ENCODE data around the gene ZMYND8. TPM values are rescaled to one million over a fixed set of nuclear protein-coding genes. Genes with fewer than 3 reads are reported as not detected.
"Not testable (repeated sequence)": the region's sequence is repeated elsewhere in the genome, so short reads cannot be mapped to it uniquely, and the experiment has no call there.

Gene ZMYND8
- total RNA-seq, 1 donor from 2014 or later = 19.2 TPM

- Histone ChIP-seq H3K36me3 (ENCODE audit: control insufficient read depth, insufficient read depth, low read length) (peaks cover 2% of the 10 kb centered on the region), H3K27me3 (ENCODE audit: control insufficient read depth, insufficient read depth, low read length) (no peaks in the 10 kb centered on the region)
Observed at GRCh38 chr20:47267621-47268020, 88.9 kb downstream of the ZMYND8 start.

DNA sequence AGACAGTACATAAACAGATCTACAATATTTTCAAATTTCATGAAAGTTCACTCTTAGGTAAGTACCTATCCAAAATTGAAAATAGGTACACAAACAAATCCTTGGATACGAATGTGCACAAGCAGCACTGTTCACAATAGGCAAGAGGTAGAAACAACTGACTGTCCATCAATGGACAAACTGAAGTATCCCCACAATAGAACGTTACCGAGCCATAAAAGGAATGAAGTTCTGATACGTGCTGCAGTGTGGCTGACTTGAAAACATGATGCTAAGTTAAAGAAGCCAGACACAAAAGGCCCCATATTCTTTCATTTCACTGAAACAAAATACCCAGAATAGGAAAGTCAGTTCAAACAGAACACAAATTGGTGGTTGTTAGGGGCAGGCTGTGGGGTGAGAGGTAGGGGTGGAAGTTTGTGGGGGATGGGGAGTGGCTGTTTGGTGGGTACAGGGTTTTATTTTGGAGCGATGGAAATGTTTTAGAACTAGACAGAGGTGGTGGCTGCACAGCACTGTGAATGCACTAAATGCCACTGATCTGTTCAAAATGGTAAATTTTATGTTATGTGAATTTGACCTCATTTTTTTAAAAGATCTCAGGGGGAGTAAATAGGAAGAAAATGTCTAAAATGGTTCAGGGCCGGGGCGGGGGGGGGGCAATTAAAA, 89.5 kb downstream of the ZMYND8 start:
- no peak overlapping the region for H3K4me3 ChIP-seq (ENCODE audit: low read depth, low read length)
- TF ChIP-seq CTCF (IDR thresholded peaks at IDR 0.05; ENCODE audit: insufficient read depth, low read length, poor library complexity, severe bottlenecking) = no peak
- H3K36me3 ChIP-seq (ENCODE audit: control insufficient read depth, insufficient read depth, low read length) = peaks cover 4% of the 10 kb centered on the region
- DNase-seq (ENCODE audit: low read depth) = no peak
- H3K27me3 ChIP-seq (ENCODE audit: control insufficient read depth, insufficient read depth, low read length) = no peaks in the 10 kb centered on the region

More at GRCh38 chr20:47267621-47268020, 88.9 kb downstream of the ZMYND8 start:
- DNase-seq (ENCODE audit: low read depth) = no peak
- no peak overlapping the region for H3K4me3 ChIP-seq (ENCODE audit: low read depth, low read length)
- no peak for TF ChIP-seq CTCF (IDR thresholded peaks at IDR 0.05; ENCODE audit: insufficient read depth, low read length, poor library complexity, severe bottlenecking)

DNA sequence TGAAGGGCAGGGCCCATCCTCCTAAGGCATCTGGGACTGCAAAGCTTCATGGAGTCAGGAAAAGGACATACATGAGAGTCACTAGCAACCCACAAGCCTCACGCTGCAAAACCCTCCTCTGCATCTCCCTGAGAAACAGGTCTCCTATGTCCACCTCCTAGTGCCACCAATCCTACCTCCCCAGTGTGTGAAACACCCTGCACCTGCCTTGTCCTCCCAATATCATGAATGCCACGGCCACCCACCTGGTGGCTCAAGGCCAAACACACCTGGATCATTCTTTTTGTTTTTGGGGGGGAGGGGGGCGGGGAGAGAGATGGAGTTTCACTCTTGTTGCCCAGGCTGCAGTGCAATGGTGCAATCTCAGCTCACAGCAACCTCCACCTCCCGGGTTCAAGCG, 90.5 kb downstream of the ZMYND8 start:
- no peak for TF ChIP-seq CTCF (IDR thresholded peaks at IDR 0.05; ENCODE audit: insufficient read depth, low read length, poor library complexity, severe bottlenecking)
- Histone ChIP-seq H3K36me3 (ENCODE audit: control insufficient read depth, insufficient read depth, low read length) (peaks cover 3% of the 10 kb centered on the region), H3K4me3 (ENCODE audit: low read depth, low read length) (no peak overlapping the region), H3K27me3 (ENCODE audit: control insufficient read depth, insufficient read depth, low read length) (no peaks in the 10 kb centered on the region)
- DNase-seq (ENCODE audit: low read depth) = no peak

DNA sequence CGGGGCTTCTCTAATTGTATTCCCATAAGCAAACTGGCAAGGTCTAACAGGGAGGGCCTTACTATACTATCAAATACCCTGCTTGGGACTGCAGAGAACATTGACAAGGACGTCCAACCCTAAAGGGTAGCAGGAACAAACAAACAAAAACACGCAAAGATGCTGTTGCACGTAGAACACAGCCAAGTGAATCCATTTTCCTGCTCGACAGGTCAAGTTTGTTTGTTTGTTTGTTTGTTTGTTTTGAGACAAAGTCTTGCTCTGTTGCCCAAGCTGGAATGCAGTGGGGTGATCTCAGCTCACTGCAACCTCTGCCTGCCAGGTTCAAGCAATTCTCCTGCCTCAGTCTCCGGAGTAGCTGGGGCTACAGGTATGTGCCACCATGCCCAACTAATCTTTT, 91.3 kb downstream of the ZMYND8 start:
- TF ChIP-seq CTCF (IDR thresholded peaks at IDR 0.05; ENCODE audit: insufficient read depth, low read length, poor library complexity, severe bottlenecking) = no peak
- Histone ChIP-seq H3K27me3 (ENCODE audit: control insufficient read depth, insufficient read depth, low read length) (no peaks in the 10 kb centered on the region), H3K36me3 (ENCODE audit: control insufficient read depth, insufficient read depth, low read length) (peaks cover 3% of the 10 kb centered on the region)

DNA sequence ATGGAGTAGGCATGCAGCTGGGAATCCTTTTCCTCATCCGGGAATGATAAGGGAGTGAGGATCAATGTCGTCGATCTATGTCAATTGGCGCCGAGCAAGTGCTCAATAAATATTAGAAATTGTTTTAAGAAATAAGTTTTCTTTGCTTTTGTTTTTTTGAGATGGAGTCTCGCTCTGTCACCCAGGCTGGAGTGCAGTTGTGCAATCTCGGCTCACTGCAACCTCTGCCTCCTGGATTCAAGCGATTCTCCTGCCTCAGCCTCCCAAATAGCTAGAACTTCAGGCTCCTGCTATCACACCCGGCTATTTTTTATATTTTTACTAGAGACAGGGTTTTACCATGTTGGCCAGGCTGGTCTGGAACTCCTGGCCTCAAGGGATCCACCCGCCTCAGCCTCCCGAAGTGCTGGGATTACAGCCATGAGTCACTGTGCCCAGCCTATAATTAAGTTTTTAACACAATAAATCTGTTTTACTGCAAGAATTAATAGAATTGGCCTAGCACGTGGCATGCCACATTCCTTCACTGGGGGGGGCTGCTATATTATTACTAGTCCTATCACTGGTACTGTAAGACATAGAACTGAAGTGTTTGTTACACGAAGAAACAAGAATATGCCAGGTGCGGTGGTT, 92.2 kb downstream of the ZMYND8 start:
- not testable (repeated sequence) for H3K36me3 ChIP-seq (ENCODE audit: control insufficient read depth, insufficient read depth, low read length); H3K4me3 ChIP-seq (ENCODE audit: low read depth, low read length); DNase-seq (ENCODE audit: low read depth); H3K27me3 ChIP-seq (ENCODE audit: control insufficient read depth, insufficient read depth, low read length)

More for the DNA sequence above, 91.3 kb downstream of the ZMYND8 start:
- DNase-seq (ENCODE audit: low read depth) = no peak
- H3K4me3 ChIP-seq (ENCODE audit: low read depth, low read length) = no peak overlapping the region

DNA sequence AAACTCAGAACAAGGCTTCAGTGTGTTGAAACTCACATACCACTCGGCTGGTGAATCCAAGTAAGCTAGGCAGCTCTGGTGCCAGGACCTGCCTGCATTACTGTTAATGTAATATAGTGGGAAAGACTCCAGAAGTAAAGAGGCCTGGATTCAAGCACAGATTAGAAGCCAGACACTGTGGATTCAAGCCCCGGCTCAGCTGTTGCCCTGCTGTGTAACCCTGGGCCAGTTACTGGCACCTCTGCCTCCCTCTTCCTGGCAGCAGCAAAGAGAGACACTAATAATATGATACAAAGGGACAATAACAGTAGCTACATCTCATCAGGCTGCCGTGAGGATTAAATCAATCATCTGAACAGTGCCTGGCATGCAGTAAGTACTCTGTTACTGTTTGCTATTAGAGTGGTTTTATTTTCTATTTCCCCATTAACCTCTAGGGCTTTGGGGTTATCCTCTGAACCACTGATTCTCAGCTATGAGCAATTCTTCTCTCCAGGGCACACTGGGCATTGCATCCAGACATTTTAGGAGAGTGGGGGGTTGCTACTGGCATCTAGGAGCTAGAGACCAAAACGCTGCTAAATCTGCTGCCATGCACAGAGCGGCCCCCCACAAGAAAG, 92.9 kb downstream of the ZMYND8 start:
- DNase-seq (ENCODE audit: low read depth) = no peak
- no peak for TF ChIP-seq CTCF (IDR thresholded peaks at IDR 0.05; ENCODE audit: insufficient read depth, low read length, poor library complexity, severe bottlenecking)
- Histone ChIP-seq H3K27me3 (ENCODE audit: control insufficient read depth, insufficient read depth, low read length) (no peaks in the 10 kb centered on the region), H3K36me3 (ENCODE audit: control insufficient read depth, insufficient read depth, low read length) (peaks cover 3% of the 10 kb centered on the region), H3K4me3 (ENCODE audit: low read depth, low read length) (no peak overlapping the region)

Measured in kidney epithelial cell (primary cell).